HepG2 (cell line): ENCODE data around the gene TCF3. TPM values are rescaled to one million over a fixed set of nuclear protein-coding genes. Genes with fewer than 3 reads are reported as not detected.
A peak's percentile ranks its signal among the peaks of the same experiment; 100 is the strongest.

Experiments used
- CBX1 ChIP-seq: IDR thresholded peaks from one replicate; pipeline ENCODE4 v1.6.1; 2016; ENCODE audit warnings: antibody characterized with exemption, low read depth
- E2F5 ChIP-seq: sonication (generic); formaldehyde crosslinking; conservative IDR thresholded peaks from 2 replicates; pipeline ENCODE4 v1.4.0; 2020; ENCODE audit warnings: missing genetic modification reagents
- EHMT2 ChIP-seq: fragments of 200-600 bp; sonication (generic); IDR thresholded peaks from 2 replicates; pipeline ENCODE4 v1.7.0; 2017; ENCODE audit warnings: antibody characterized with exemption, low read depth, low read length, borderline replicate concordance
- HOXA9 ChIP-seq: sonication (generic); formaldehyde crosslinking; IDR thresholded peaks from 2 replicates; pipeline ENCODE4 v1.8.1; 2022; ENCODE audit warnings: missing genetic modification reagents, mild to moderate bottlenecking, moderate library complexity, borderline replicate concordance
- MYNN ChIP-seq: sonication (generic); formaldehyde crosslinking; IDR thresholded peaks from 2 replicates; pipeline ENCODE4 v1.4.0; 2020; ENCODE audit warnings: mild to moderate bottlenecking, low read depth, missing genetic modification reagents
- MYPOP ChIP-seq: sonication (generic); formaldehyde crosslinking; IDR thresholded peaks from 2 replicates; pipeline ENCODE4 v1.8.1; 2023; ENCODE audit warnings: mild to moderate bottlenecking, moderate library complexity, missing genetic modification reagents
- NFATC3 ChIP-seq: sonication (generic); formaldehyde crosslinking; IDR thresholded peaks from 2 replicates; pipeline ENCODE4 v1.5.1; 2020; ENCODE audit warnings: mild to moderate bottlenecking, missing genetic modification reagents
- PRPF4 ChIP-seq: fragments of 200-400 bp; formaldehyde crosslinking; IDR thresholded peaks from 2 replicates; pipeline ENCODE4 v1.6.1; 2016; ENCODE audit warnings: low read length, low read depth; ENCODE audit not compliant: poor library complexity, severe bottlenecking
- TBL1XR1 ChIP-seq: fragments of 150-350 bp; IDR thresholded peaks from 2 replicates; pipeline ENCODE4 v1.6.1; 2014; ENCODE audit warnings: borderline replicate concordance, low read length; ENCODE audit not compliant: partially characterized antibody
- UBTF ChIP-seq: sonication (generic); formaldehyde crosslinking; IDR thresholded peaks from 2 replicates; pipeline ENCODE4 v1.4.0; 2020; ENCODE audit warnings: mild to moderate bottlenecking, missing genetic modification reagents
- ZNF432 ChIP-seq: sonication (generic); formaldehyde crosslinking; IDR thresholded peaks from 2 replicates; pipeline ENCODE4 v1.5.0; 2020; ENCODE audit warnings: missing genetic modification reagents, mild to moderate bottlenecking, borderline replicate concordance
- ZNF503 ChIP-seq: sonication (generic); formaldehyde crosslinking; IDR thresholded peaks from 2 replicates; pipeline ENCODE4 v1.4.0; 2020; ENCODE audit warnings: missing genetic modification reagents
- ZNF512 ChIP-seq: sonication (generic); formaldehyde crosslinking; IDR thresholded peaks from 2 replicates; pipeline ENCODE4 v1.4.0; 2020; ENCODE audit warnings: mild to moderate bottlenecking, missing genetic modification reagents
- ZNF746 ChIP-seq: sonication (generic); formaldehyde crosslinking; IDR thresholded peaks from 2 replicates; pipeline ENCODE4 v1.8.0; 2022; ENCODE audit warnings: mild to moderate bottlenecking, missing genetic modification reagents
- ZNF75D ChIP-seq: sonication (generic); formaldehyde crosslinking; IDR thresholded peaks from 2 replicates; pipeline ENCODE4 v1.8.1; 2023; ENCODE audit warnings: missing genetic modification reagents, mild to moderate bottlenecking, borderline replicate concordance
- ZNF784 ChIP-seq: sonication (generic); formaldehyde crosslinking; IDR thresholded peaks from 2 replicates; pipeline ENCODE4 v1.5.1; 2020; ENCODE audit warnings: missing genetic modification reagents, mild to moderate bottlenecking, borderline replicate concordance
- ZSCAN12 ChIP-seq: sonication (generic); formaldehyde crosslinking; IDR thresholded peaks from 2 replicates; pipeline ENCODE4 v1.9.0; 2021; ENCODE audit warnings: mild to moderate bottlenecking, missing genetic modification reagents
- polyA plus RNA-seq, 8 experiments: library from polyadenylated mRNA; depleted of rRNA in 3 of 8; stranded (reverse) in 7 of 8; unstranded in 1 of 8; fragments of >200 nt; fragmentation: Illumina TruSeq in 4 of 8; extraction: Trizol in 4 of 8; gene quantifications; 2 replicates each; pipeline versions ENCODE4 v1.2.1 to v1.2.3, GENCODE V29; 2011 to 2016; ENCODE audit warnings: low read depth in 4 of 8, missing spikeins in 1 of 8, mixed read lengths in 1 of 8; ENCODE audit not compliant: insufficient read depth in 1 of 8
- total RNA-seq, 5 experiments: library from RNA; depleted of rRNA; stranded (reverse); fragments of >200 nt; fragmentation: Illumina TruSeq; extraction: Trizol; gene quantifications; 2 replicates each; pipeline ENCODE4 v1.2.3, GENCODE V29; 2016; ENCODE audit warnings: low read depth in 1 of 5

Gene TCF3
- total and polyA plus RNA-seq, 2 of the 13 experiments (the other 11 are each of a cell fraction or from before 2014, with no cell fraction given) = 51.4 to 53.2 TPM

GRCh38 chr19:1652471-1653299, at the start of gene TCF3 (continued):
- peak; percentile 55 for TF ChIP-seq TBL1XR1
- 0 out of 2 replicates have a peak, but pooled peaks have one; percentile 56 for TF ChIP-seq ZNF784 (CRISPR knock-in tag)
- TF ChIP-seq PRPF4 = no peak
- no peak for TF ChIP-seq NFATC3 (CRISPR knock-in tag)
- 0 out of 2 replicates have a peak, but pooled peaks have one; percentile 77 for TF ChIP-seq ZNF503 (CRISPR knock-in tag)
- no peak for TF ChIP-seq ZNF75D (CRISPR knock-in tag)
- no peak for TF ChIP-seq EHMT2
- no peak for TF ChIP-seq CBX1
- TF ChIP-seq UBTF = no peak
- TF ChIP-seq HOXA9 (CRISPR knock-in tag) = no peak
- no peak for TF ChIP-seq ZNF746 (CRISPR knock-in tag)
- no peak for TF ChIP-seq ZNF512
- 0 out of 2 replicates have a peak, but pooled peaks have one; percentile 40 for TF ChIP-seq E2F5 (CRISPR knock-in tag)
- TF ChIP-seq MYPOP (CRISPR knock-in tag) = peak; percentile 65; the same call in 1 of the 2 replicates
- TF ChIP-seq ZSCAN12 (CRISPR knock-in tag) = no peak
- TF ChIP-seq ZNF432 (CRISPR knock-in tag) = no peak
- no peak for TF ChIP-seq MYNN (CRISPR knock-in tag)
